Heart left ventricle (tissue), 13 donors: Measurements from ENCODE around the gene ST6GALNAC4.

Source experiments
- POLR2A ChIP-seq, 2 donors: fragments of 450-650 bp; IDR thresholded peaks; one replicate each; pipeline ENCODE4 v1.6.1; 2017; ENCODE audit warnings: antibody characterized with exemption in 2 of 2, mild to moderate bottlenecking in 2 of 2, moderate library complexity in 2 of 2
- TF ChIP-seq, protein P1 (sequence below), 12 donors: fragments of 200-600 bp; sonication (generic) in 4 of 12; IDR thresholded peaks; one replicate each; pipeline versions ENCODE4 v1.5.0 to v1.8.0; 2018 to 2022; ENCODE audit warnings: antibody characterized with exemption in 12 of 12, mild to moderate bottlenecking in 5 of 12
- donor health status: ischemic (EF 13 %, LVEDD 7.1; RV severe dilation, severe dysfunction).
- donor health status: DM: no; HTN: yes; CAD: no.
- donor health status: DM: no; HTN: no; CAD: no.
- donor health status: ischemic (EF 25% LVEDD 6.9; RV normal size, moderate dysfunction).
- donor health status: ischemic (EF 25% LVEDD 5.7; RV mildly dilated, moderate dysfunction).
- donor health status: ischemic (EF 35%, LVEDD 5.7; RV mildly dilated, moderate dysfunction).
- donor health status: nonischemic (EF 11% LVEDD 7.7; RV severe dilation, severe dysfunction).
- donor health status: DM: yes; HTN: yes; CAD: no.
- donor health status: PGD.
- donor health status: ischemic (EF 29% LVEDD 5.4; RV normal size, mild dysfunction).
- donor health status: nonischemic (EF 23%, LVEDD 6.1; RV moderate dilation, normal function).

DNA sequence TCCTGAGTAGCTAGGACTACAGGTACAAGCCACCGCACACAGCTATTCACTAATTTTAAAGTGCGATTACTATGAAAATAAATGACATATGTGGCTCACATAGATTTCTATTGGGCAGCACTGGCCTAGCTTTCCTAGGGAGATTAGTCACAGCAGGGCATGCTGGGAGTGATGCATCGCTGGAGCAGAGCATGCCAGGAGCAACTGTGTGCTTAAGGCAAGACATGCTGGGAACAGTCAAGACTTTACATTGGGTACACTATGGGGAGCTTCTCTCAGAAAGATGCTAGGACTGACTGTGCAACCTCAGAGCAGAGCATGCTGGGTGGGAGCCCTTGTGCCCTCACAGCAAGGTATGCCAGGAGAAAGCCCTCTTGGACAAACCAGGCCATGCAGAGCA is 26.8 kb downstream of the ST6GALNAC4 start:
- TF ChIP-seq POLR2A (IDR thresholded peaks at IDR 0.05): no peak
- TF ChIP-seq, protein P1, sequence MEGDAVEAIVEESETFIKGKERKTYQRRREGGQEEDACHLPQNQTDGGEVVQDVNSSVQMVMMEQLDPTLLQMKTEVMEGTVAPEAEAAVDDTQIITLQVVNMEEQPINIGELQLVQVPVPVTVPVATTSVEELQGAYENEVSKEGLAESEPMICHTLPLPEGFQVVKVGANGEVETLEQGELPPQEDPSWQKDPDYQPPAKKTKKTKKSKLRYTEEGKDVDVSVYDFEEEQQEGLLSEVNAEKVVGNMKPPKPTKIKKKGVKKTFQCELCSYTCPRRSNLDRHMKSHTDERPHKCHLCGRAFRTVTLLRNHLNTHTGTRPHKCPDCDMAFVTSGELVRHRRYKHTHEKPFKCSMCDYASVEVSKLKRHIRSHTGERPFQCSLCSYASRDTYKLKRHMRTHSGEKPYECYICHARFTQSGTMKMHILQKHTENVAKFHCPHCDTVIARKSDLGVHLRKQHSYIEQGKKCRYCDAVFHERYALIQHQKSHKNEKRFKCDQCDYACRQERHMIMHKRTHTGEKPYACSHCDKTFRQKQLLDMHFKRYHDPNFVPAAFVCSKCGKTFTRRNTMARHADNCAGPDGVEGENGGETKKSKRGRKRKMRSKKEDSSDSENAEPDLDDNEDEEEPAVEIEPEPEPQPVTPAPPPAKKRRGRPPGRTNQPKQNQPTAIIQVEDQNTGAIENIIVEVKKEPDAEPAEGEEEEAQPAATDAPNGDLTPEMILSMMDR (IDR thresholded peaks at IDR 0.05): no peak
